H9 (cell line): ENCODE measurements around the gene KCNIP4. TPM values are rescaled to one million over a fixed set of nuclear protein-coding genes. Genes with fewer than 3 reads are reported as not detected.

ENCODE experiments used
- DNase-seq: peaks from one replicate; pipeline ENCODE4 v3.0.0-alpha.2; 2017
- H2AFZ ChIP-seq: one replicate; pipeline ENCODE4 v1.6.1; 2013; ENCODE audit warnings: mild to moderate bottlenecking, low read length, control low read depth, moderate library complexity
- H2AK5ac ChIP-seq: 2 replicates; pipeline ENCODE4 v1.6.1; 2013; ENCODE audit warnings: low read length, control low read depth, mixed read lengths; ENCODE audit not compliant: insufficient read length
- H2BK120ac ChIP-seq: one replicate; pipeline ENCODE4 v1.6.1; 2013; ENCODE audit warnings: low read depth, mild to moderate bottlenecking, low read length, control low read depth, inconsistent platforms; ENCODE audit not compliant: poor library complexity, severe bottlenecking
- H2BK12ac ChIP-seq: 2 replicates; pipeline ENCODE4 v1.6.1; 2013; ENCODE audit warnings: low read length, control low read depth, mixed read lengths, low read depth; ENCODE audit not compliant: insufficient read length
- H2BK15ac ChIP-seq: 2 replicates; pipeline ENCODE4 v1.6.1; 2013; ENCODE audit warnings: low read depth, low read length, control low read depth
- H2BK20ac ChIP-seq: one replicate; pipeline ENCODE4 v1.6.1; 2013; ENCODE audit warnings: low read depth, mild to moderate bottlenecking, low read length, control low read depth, inconsistent platforms; ENCODE audit not compliant: poor library complexity, severe bottlenecking
- H2BK5ac ChIP-seq: 2 replicates; pipeline ENCODE4 v1.6.1; 2013; ENCODE audit warnings: low read length, control low read depth, mixed read lengths; ENCODE audit not compliant: insufficient read length
- H3K14ac ChIP-seq: 2 replicates; pipeline ENCODE4 v1.6.1; 2013; ENCODE audit warnings: low read length, control low read depth; ENCODE audit not compliant: insufficient read depth
- H3K18ac ChIP-seq: 2 replicates; pipeline ENCODE4 v1.6.1; 2013; ENCODE audit warnings: low read depth, mild to moderate bottlenecking, mixed read lengths, low read length, control low read depth; ENCODE audit not compliant: insufficient read length
- H3K23ac ChIP-seq: 2 replicates; pipeline ENCODE4 v1.6.1; 2013; ENCODE audit warnings: low read length, control low read depth, mixed read lengths, low read depth; ENCODE audit not compliant: insufficient read length
- H3K23me2 ChIP-seq: 2 replicates; pipeline ENCODE4 v1.6.1; 2013; ENCODE audit warnings: low read depth, mild to moderate bottlenecking, mixed read lengths, low read length, control low read depth; ENCODE audit not compliant: insufficient read length, poor library complexity, severe bottlenecking
- H3K27ac ChIP-seq: 2 replicates; pipeline ENCODE4 v1.5.1; 2013; ENCODE audit warnings: low read length, control low read depth, mixed read lengths, low read depth; ENCODE audit not compliant: insufficient read length
- H3K27me3 ChIP-seq: 2 replicates; pipeline ENCODE4 v1.6.1; 2013; ENCODE audit warnings: low read length, control low read depth, inconsistent platforms; ENCODE audit not compliant: insufficient read depth
- H3K4ac ChIP-seq: 2 replicates; pipeline ENCODE4 v1.6.1; 2013; ENCODE audit warnings: low read depth, mild to moderate bottlenecking, control low read depth, inconsistent platforms, low read length, moderate library complexity
- H3K4me1 ChIP-seq: 2 replicates; pipeline ENCODE4 v1.6.1; 2013; ENCODE audit warnings: low read length, control low read depth, inconsistent platforms; ENCODE audit not compliant: insufficient read depth
- H3K4me2 ChIP-seq: 2 replicates; pipeline ENCODE4 v1.6.1; 2013; ENCODE audit warnings: low read length, control low read depth, mixed read lengths; ENCODE audit not compliant: insufficient read length, insufficient read depth
- H3K56ac ChIP-seq: 2 replicates; pipeline ENCODE4 v1.6.1; 2013; ENCODE audit warnings: low read depth, mild to moderate bottlenecking, mixed read lengths, low read length, control low read depth; ENCODE audit not compliant: insufficient read length
- H3K79me1 ChIP-seq: 2 replicates; pipeline ENCODE4 v1.6.1; 2013; ENCODE audit warnings: low read depth, mild to moderate bottlenecking, moderate library complexity, low read length, control low read depth, inconsistent platforms; ENCODE audit not compliant: insufficient read depth, poor library complexity, severe bottlenecking
- H3K79me2 ChIP-seq: 2 replicates; pipeline ENCODE4 v1.6.1; 2013; ENCODE audit warnings: low read length, control low read depth, inconsistent platforms; ENCODE audit not compliant: insufficient read depth
- H3K9ac ChIP-seq: 2 replicates; pipeline ENCODE4 v1.6.1; 2013; ENCODE audit warnings: low read length, control low read depth, mixed read lengths; ENCODE audit not compliant: insufficient read length; ENCODE audit errors: extremely low read depth
- H3K9me3 ChIP-seq: one replicate; pipeline ENCODE4 v1.6.1; 2013; ENCODE audit warnings: low read depth, low read length, inconsistent platforms; ENCODE audit not compliant: control insufficient read depth
- H3T11ph ChIP-seq: one replicate; pipeline ENCODE4 v1.6.1; 2013; ENCODE audit warnings: mild to moderate bottlenecking, low read length, control low read depth, inconsistent platforms
- H4K20me1 ChIP-seq: one replicate; pipeline ENCODE4 v1.6.1; 2013; ENCODE audit not compliant: control insufficient read depth, insufficient read length, insufficient read depth
- H4K5ac ChIP-seq: 2 replicates; pipeline ENCODE4 v1.6.1; 2013; ENCODE audit warnings: low read depth, mild to moderate bottlenecking, mixed read lengths, low read length, control low read depth; ENCODE audit not compliant: insufficient read length
- H4K8ac ChIP-seq: replicated peaks from 2 replicates; pipeline ENCODE4 v1.6.1; 2013; ENCODE audit warnings: low read length, control low read depth, mixed read lengths, low read depth; ENCODE audit not compliant: insufficient read length
- H4K91ac ChIP-seq: 2 replicates; pipeline ENCODE4 v1.6.1; 2013; ENCODE audit warnings: low read depth, mild to moderate bottlenecking, moderate library complexity, mixed read lengths, low read length, control low read depth; ENCODE audit not compliant: insufficient read length
- H3K27ac Mint-ChIP-seq, 3 experiments: 2 replicates in 2 of 3; 3 replicates in 1 of 3; pipeline ENCODE4 v1.8.0; 2020 to 2021; ENCODE audit warnings: mixed read lengths in 3 of 3, mild to moderate bottlenecking in 1 of 3, moderate library complexity in 1 of 3
- H3K27me3 Mint-ChIP-seq: 2 replicates; pipeline ENCODE4 v1.8.0; 2021; ENCODE audit warnings: low read depth, mild to moderate bottlenecking, moderate library complexity, mixed read lengths
- H3K36me3 Mint-ChIP-seq, 3 experiments: 2 replicates in 2 of 3; 3 replicates in 1 of 3; pipeline ENCODE4 v1.8.0; 2020 to 2021; ENCODE audit warnings: low read depth in 3 of 3, mixed read lengths in 3 of 3; ENCODE audit not compliant: insufficient read depth in 1 of 3
- H3K4me1 Mint-ChIP-seq, 2 experiments: 2 replicates each; pipeline ENCODE4 v1.8.0; 2020; ENCODE audit warnings: mixed read lengths in 2 of 2
- H3K4me3 Mint-ChIP-seq, 2 experiments: 2 replicates in 1 of 2; 3 replicates in 1 of 2; pipeline ENCODE4 v1.8.0; 2020 to 2021; ENCODE audit warnings: mild to moderate bottlenecking in 2 of 2, mixed read lengths in 2 of 2, moderate library complexity in 1 of 2
- H3K9me3 Mint-ChIP-seq, 2 experiments: 2 replicates in 1 of 2; 3 replicates in 1 of 2; pipeline ENCODE4 v1.8.0; 2020; ENCODE audit warnings: mild to moderate bottlenecking in 2 of 2, mixed read lengths in 2 of 2, moderate library complexity in 1 of 2
- WGBS: extraction: QIAGEN DNeasy Blood & Tissue Kit; methylation state at CpG from one replicate; pipeline ENCODE4 v1.1.7; 2013; ENCODE audit warnings: missing lambda C conversion rate, low lambda C conversion rate, mixed read lengths; ENCODE audit not compliant: insufficient read length; ENCODE audit errors: extremely low coverage; 5-methylcytosine and 5-hydroxymethylcytosine counted together
- total RNA-seq: library from RNA; stranded (reverse); gene quantifications from 2 replicates; pipeline ENCODE4 v1.2.1, GENCODE V29; 2021
- TF ChIP-seq, protein P1 (sequence below): fragments of 200-600 bp; sonication (generic); conservative IDR thresholded peaks from 3 replicates; pipeline ENCODE4 v1.8.0; 2021; ENCODE audit warnings: antibody characterized with exemption, mild to moderate bottlenecking

The KCNIP4 gene
- total RNA-seq, 1 experiment from 2014 or later: not detected

DNA sequence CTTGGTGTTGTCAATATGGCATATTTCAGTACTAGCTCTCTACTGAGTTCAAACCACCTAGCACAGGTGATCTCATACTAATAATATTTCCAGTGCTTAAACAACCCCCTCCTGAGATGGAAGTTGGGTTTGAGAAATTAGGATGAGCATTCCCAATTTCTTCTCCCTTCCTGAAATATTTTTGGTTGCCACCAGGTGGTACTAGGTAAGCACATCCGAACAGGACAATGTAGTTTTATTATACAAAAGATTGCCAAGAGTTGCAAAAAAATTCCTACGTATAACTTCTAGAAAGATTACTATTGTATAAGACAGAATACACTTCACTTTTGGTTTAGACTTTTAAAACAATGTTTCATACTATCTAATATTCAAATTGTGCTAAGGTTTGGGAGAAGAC is 763.8 kb downstream of the KCNIP4 start:
- Histone ChIP-seq H2BK5ac (no peak overlapping the region), H3K79me1 (no peaks in the 10 kb centered on the region), H2AFZ (no peak overlapping the region), H3K27me3 (no peaks in the 10 kb centered on the region), H3K18ac (no peak overlapping the region), H3K14ac (no peak overlapping the region), H3K9ac (no peak overlapping the region), H3K4me2 (no peak overlapping the region), H2BK15ac (no peak overlapping the region), H4K91ac (no peak overlapping the region), H3K9me3 (no peaks in the 10 kb centered on the region), H4K20me1 (no peaks in the 10 kb centered on the region), H3K4ac (no peak overlapping the region), H4K8ac (no peak overlapping the region), H2AK5ac (no peak overlapping the region), H3K23me2 (no peaks in the 10 kb centered on the region), H3K56ac (no peak overlapping the region), H3K27ac (no peak overlapping the region), H3K23ac (no peak overlapping the region), H3T11ph (no peak overlapping the region), H4K5ac (no peak overlapping the region), H2BK120ac (no peak overlapping the region), H3K4me1 (no peaks in the 10 kb centered on the region), H3K79me2 (no peaks in the 10 kb centered on the region), H2BK20ac (no peak overlapping the region), H2BK12ac (no peak overlapping the region)
- no peaks in the 10 kb centered on the region for H3K27me3 Mint-ChIP-seq
- DNase-seq: no peak
- no peaks in the 10 kb centered on the region for H3K9me3 Mint-ChIP-seq
- no CpG with 5 or more reads among the region's 2 CpGs for WGBS
- TF ChIP-seq, protein P1, sequence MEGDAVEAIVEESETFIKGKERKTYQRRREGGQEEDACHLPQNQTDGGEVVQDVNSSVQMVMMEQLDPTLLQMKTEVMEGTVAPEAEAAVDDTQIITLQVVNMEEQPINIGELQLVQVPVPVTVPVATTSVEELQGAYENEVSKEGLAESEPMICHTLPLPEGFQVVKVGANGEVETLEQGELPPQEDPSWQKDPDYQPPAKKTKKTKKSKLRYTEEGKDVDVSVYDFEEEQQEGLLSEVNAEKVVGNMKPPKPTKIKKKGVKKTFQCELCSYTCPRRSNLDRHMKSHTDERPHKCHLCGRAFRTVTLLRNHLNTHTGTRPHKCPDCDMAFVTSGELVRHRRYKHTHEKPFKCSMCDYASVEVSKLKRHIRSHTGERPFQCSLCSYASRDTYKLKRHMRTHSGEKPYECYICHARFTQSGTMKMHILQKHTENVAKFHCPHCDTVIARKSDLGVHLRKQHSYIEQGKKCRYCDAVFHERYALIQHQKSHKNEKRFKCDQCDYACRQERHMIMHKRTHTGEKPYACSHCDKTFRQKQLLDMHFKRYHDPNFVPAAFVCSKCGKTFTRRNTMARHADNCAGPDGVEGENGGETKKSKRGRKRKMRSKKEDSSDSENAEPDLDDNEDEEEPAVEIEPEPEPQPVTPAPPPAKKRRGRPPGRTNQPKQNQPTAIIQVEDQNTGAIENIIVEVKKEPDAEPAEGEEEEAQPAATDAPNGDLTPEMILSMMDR: peak; percentile 53; the same call in 2 of the 3 replicates
- H3K27ac Mint-ChIP-seq: no peak overlapping the region
- H3K4me1 Mint-ChIP-seq: no peaks in the 10 kb centered on the region
- no peaks in the 10 kb centered on the region for H3K36me3 Mint-ChIP-seq
- H3K4me3 Mint-ChIP-seq: no peak overlapping the region
